GM19463 (cell line): Measurements from ENCODE around the gene SDCBP2.

Experiments used
- ATAC-seq: cut with Tn5 transposase; IDR thresholded peaks from one replicate; pipeline ENCODE4 v1.9.1; 2021; ENCODE audit warnings: mild to moderate bottlenecking, moderate library complexity; ENCODE audit not compliant: unreplicated experiment

The SDCBP2 gene

GRCh38 chr20:1315804-1316203 lies 13.1 kb downstream of the SDCBP2 start:
- no peak for ATAC-seq

GRCh38 chr20:1313236-1313964 lies 15.5 kb downstream of the SDCBP2 start:
- no peak for ATAC-seq

- no peak for ATAC-seq
Observed at GRCh38 chr20:1312904-1313235, 16.1 kb downstream of the SDCBP2 start.

GRCh38 chr20:1312308-1312707 lies 16.6 kb downstream of the SDCBP2 start:
- no peak for ATAC-seq

- no peak for ATAC-seq
Observed at GRCh38 chr20:1310506-1311190, 18.3 kb downstream of the SDCBP2 start.

GRCh38 chr20:1310071-1310470 lies 18.9 kb downstream of the SDCBP2 start:
- no peak for ATAC-seq

GRCh38 chr20:1309439-1309847 lies 19.5 kb downstream of the SDCBP2 start:
- ATAC-seq, result no peak

- ATAC-seq, result no peak
Observed at GRCh38 chr20:1308702-1309095, 20.2 kb downstream of the SDCBP2 start.

GRCh38 chr20:1308067-1308701 lies 20.8 kb downstream of the SDCBP2 start:
- ATAC-seq, result no peak

- ATAC-seq, result no peak
Observed at GRCh38 chr20:1307571-1307971, 21.4 kb downstream of the SDCBP2 start.

GRCh38 chr20:1307171-1307570 lies 21.8 kb downstream of the SDCBP2 start:
- no peak for ATAC-seq

- no peak for ATAC-seq
Observed at GRCh38 chr20:1306316-1307135, 22.4 kb downstream of the SDCBP2 start.

GRCh38 chr20:1305712-1306111 lies 23.2 kb downstream of the SDCBP2 start:
- ATAC-seq, result no peak

GRCh38 chr20:1304710-1305515 lies 24.0 kb downstream of the SDCBP2 start:
- ATAC-seq, result no peak

- no peak for ATAC-seq
Observed at GRCh38 chr20:1302685-1303541, 26.0 kb downstream of the SDCBP2 start.

- ATAC-seq, result no peak
Observed at GRCh38 chr20:1301031-1301529, 27.9 kb downstream of the SDCBP2 start.

GRCh38 chr20:1300083-1300840 lies 28.7 kb downstream of the SDCBP2 start:
- ATAC-seq, result no peak

GRCh38 chr20:1299522-1299921 lies 29.4 kb downstream of the SDCBP2 start:
- no peak for ATAC-seq
